OCI-LY7 (cell line): Measurements from ENCODE around the gene SIRPA.

Experiments
- EZH2phosphoT487 ChIP-seq: fragments of 200-600 bp; sonication (generic); IDR thresholded peaks from 2 replicates; pipeline ENCODE4 v1.6.1; 2018; ENCODE audit warnings: low read depth, borderline replicate concordance, mild to moderate bottlenecking, mixed run types, antibody characterized with exemption, low read length, moderate library complexity, mixed read lengths
- TF ChIP-seq, protein P1 (sequence below): fragments of 200-600 bp; sonication (generic); conservative IDR thresholded peaks from 2 replicates; pipeline ENCODE4 v1.5.1; 2014; ENCODE audit warnings: mild to moderate bottlenecking, antibody characterized with exemption, low read length, moderate library complexity, mixed read lengths

GRCh38 chr20:1953621-1954020 is 58.4 kb downstream of the SIRPA start:
- no peak for TF ChIP-seq EZH2phosphoT487
- TF ChIP-seq, protein P1, sequence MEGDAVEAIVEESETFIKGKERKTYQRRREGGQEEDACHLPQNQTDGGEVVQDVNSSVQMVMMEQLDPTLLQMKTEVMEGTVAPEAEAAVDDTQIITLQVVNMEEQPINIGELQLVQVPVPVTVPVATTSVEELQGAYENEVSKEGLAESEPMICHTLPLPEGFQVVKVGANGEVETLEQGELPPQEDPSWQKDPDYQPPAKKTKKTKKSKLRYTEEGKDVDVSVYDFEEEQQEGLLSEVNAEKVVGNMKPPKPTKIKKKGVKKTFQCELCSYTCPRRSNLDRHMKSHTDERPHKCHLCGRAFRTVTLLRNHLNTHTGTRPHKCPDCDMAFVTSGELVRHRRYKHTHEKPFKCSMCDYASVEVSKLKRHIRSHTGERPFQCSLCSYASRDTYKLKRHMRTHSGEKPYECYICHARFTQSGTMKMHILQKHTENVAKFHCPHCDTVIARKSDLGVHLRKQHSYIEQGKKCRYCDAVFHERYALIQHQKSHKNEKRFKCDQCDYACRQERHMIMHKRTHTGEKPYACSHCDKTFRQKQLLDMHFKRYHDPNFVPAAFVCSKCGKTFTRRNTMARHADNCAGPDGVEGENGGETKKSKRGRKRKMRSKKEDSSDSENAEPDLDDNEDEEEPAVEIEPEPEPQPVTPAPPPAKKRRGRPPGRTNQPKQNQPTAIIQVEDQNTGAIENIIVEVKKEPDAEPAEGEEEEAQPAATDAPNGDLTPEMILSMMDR = no peak
